H9 (cell line): ENCODE data around the gene TBC1D8. TPM values are rescaled to one million over a fixed set of nuclear protein-coding genes. Genes with fewer than 3 reads are reported as not detected.

ENCODE experiments used
- DNase-seq: peaks from one replicate; pipeline ENCODE4 v3.0.0-alpha.2; 2017
- H2AFZ ChIP-seq: one replicate; pipeline ENCODE4 v1.6.1; 2013; ENCODE audit warnings: mild to moderate bottlenecking, low read length, control low read depth, moderate library complexity
- H2AK5ac ChIP-seq: 2 replicates; pipeline ENCODE4 v1.6.1; 2013; ENCODE audit warnings: low read length, control low read depth, mixed read lengths; ENCODE audit not compliant: insufficient read length
- H2BK120ac ChIP-seq: one replicate; pipeline ENCODE4 v1.6.1; 2013; ENCODE audit warnings: low read depth, mild to moderate bottlenecking, low read length, control low read depth, inconsistent platforms; ENCODE audit not compliant: poor library complexity, severe bottlenecking
- H2BK12ac ChIP-seq: 2 replicates; pipeline ENCODE4 v1.6.1; 2013; ENCODE audit warnings: low read length, control low read depth, mixed read lengths, low read depth; ENCODE audit not compliant: insufficient read length
- H2BK15ac ChIP-seq: 2 replicates; pipeline ENCODE4 v1.6.1; 2013; ENCODE audit warnings: low read depth, low read length, control low read depth
- H2BK20ac ChIP-seq: one replicate; pipeline ENCODE4 v1.6.1; 2013; ENCODE audit warnings: low read depth, mild to moderate bottlenecking, low read length, control low read depth, inconsistent platforms; ENCODE audit not compliant: poor library complexity, severe bottlenecking
- H2BK5ac ChIP-seq: 2 replicates; pipeline ENCODE4 v1.6.1; 2013; ENCODE audit warnings: low read length, control low read depth, mixed read lengths; ENCODE audit not compliant: insufficient read length
- H3K14ac ChIP-seq: 2 replicates; pipeline ENCODE4 v1.6.1; 2013; ENCODE audit warnings: low read length, control low read depth; ENCODE audit not compliant: insufficient read depth
- H3K18ac ChIP-seq: 2 replicates; pipeline ENCODE4 v1.6.1; 2013; ENCODE audit warnings: low read depth, mild to moderate bottlenecking, mixed read lengths, low read length, control low read depth; ENCODE audit not compliant: insufficient read length
- H3K23ac ChIP-seq: 2 replicates; pipeline ENCODE4 v1.6.1; 2013; ENCODE audit warnings: low read length, control low read depth, mixed read lengths, low read depth; ENCODE audit not compliant: insufficient read length
- H3K23me2 ChIP-seq: 2 replicates; pipeline ENCODE4 v1.6.1; 2013; ENCODE audit warnings: low read depth, mild to moderate bottlenecking, mixed read lengths, low read length, control low read depth; ENCODE audit not compliant: insufficient read length, poor library complexity, severe bottlenecking
- H3K27ac ChIP-seq: 2 replicates; pipeline ENCODE4 v1.5.1; 2013; ENCODE audit warnings: low read length, control low read depth, mixed read lengths, low read depth; ENCODE audit not compliant: insufficient read length
- H3K27me3 ChIP-seq: 2 replicates; pipeline ENCODE4 v1.6.1; 2013; ENCODE audit warnings: low read length, control low read depth, inconsistent platforms; ENCODE audit not compliant: insufficient read depth
- H3K4ac ChIP-seq: 2 replicates; pipeline ENCODE4 v1.6.1; 2013; ENCODE audit warnings: low read depth, mild to moderate bottlenecking, control low read depth, inconsistent platforms, low read length, moderate library complexity
- H3K4me1 ChIP-seq: 2 replicates; pipeline ENCODE4 v1.6.1; 2013; ENCODE audit warnings: low read length, control low read depth, inconsistent platforms; ENCODE audit not compliant: insufficient read depth
- H3K4me2 ChIP-seq: 2 replicates; pipeline ENCODE4 v1.6.1; 2013; ENCODE audit warnings: low read length, control low read depth, mixed read lengths; ENCODE audit not compliant: insufficient read length, insufficient read depth
- H3K56ac ChIP-seq: 2 replicates; pipeline ENCODE4 v1.6.1; 2013; ENCODE audit warnings: low read depth, mild to moderate bottlenecking, mixed read lengths, low read length, control low read depth; ENCODE audit not compliant: insufficient read length
- H3K79me1 ChIP-seq: 2 replicates; pipeline ENCODE4 v1.6.1; 2013; ENCODE audit warnings: low read depth, mild to moderate bottlenecking, moderate library complexity, low read length, control low read depth, inconsistent platforms; ENCODE audit not compliant: insufficient read depth, poor library complexity, severe bottlenecking
- H3K79me2 ChIP-seq: 2 replicates; pipeline ENCODE4 v1.6.1; 2013; ENCODE audit warnings: low read length, control low read depth, inconsistent platforms; ENCODE audit not compliant: insufficient read depth
- H3K9ac ChIP-seq: 2 replicates; pipeline ENCODE4 v1.6.1; 2013; ENCODE audit warnings: low read length, control low read depth, mixed read lengths; ENCODE audit not compliant: insufficient read length; ENCODE audit errors: extremely low read depth
- H3K9me3 ChIP-seq: one replicate; pipeline ENCODE4 v1.6.1; 2013; ENCODE audit warnings: low read depth, low read length, inconsistent platforms; ENCODE audit not compliant: control insufficient read depth
- H3T11ph ChIP-seq: one replicate; pipeline ENCODE4 v1.6.1; 2013; ENCODE audit warnings: mild to moderate bottlenecking, low read length, control low read depth, inconsistent platforms
- H4K20me1 ChIP-seq: one replicate; pipeline ENCODE4 v1.6.1; 2013; ENCODE audit not compliant: control insufficient read depth, insufficient read length, insufficient read depth
- H4K5ac ChIP-seq: 2 replicates; pipeline ENCODE4 v1.6.1; 2013; ENCODE audit warnings: low read depth, mild to moderate bottlenecking, mixed read lengths, low read length, control low read depth; ENCODE audit not compliant: insufficient read length
- H4K8ac ChIP-seq: replicated peaks from 2 replicates; pipeline ENCODE4 v1.6.1; 2013; ENCODE audit warnings: low read length, control low read depth, mixed read lengths, low read depth; ENCODE audit not compliant: insufficient read length
- H4K91ac ChIP-seq: 2 replicates; pipeline ENCODE4 v1.6.1; 2013; ENCODE audit warnings: low read depth, mild to moderate bottlenecking, moderate library complexity, mixed read lengths, low read length, control low read depth; ENCODE audit not compliant: insufficient read length
- H3K27ac Mint-ChIP-seq, 3 experiments: 2 replicates in 2 of 3; 3 replicates in 1 of 3; pipeline ENCODE4 v1.8.0; 2020 to 2021; ENCODE audit warnings: mixed read lengths in 3 of 3, mild to moderate bottlenecking in 1 of 3, moderate library complexity in 1 of 3
- H3K27me3 Mint-ChIP-seq: 2 replicates; pipeline ENCODE4 v1.8.0; 2021; ENCODE audit warnings: low read depth, mild to moderate bottlenecking, moderate library complexity, mixed read lengths
- H3K36me3 Mint-ChIP-seq, 3 experiments: 2 replicates in 2 of 3; 3 replicates in 1 of 3; pipeline ENCODE4 v1.8.0; 2020 to 2021; ENCODE audit warnings: low read depth in 3 of 3, mixed read lengths in 3 of 3; ENCODE audit not compliant: insufficient read depth in 1 of 3
- H3K4me1 Mint-ChIP-seq, 2 experiments: 2 replicates each; pipeline ENCODE4 v1.8.0; 2020; ENCODE audit warnings: mixed read lengths in 2 of 2
- H3K4me3 Mint-ChIP-seq, 2 experiments: 2 replicates in 1 of 2; 3 replicates in 1 of 2; pipeline ENCODE4 v1.8.0; 2020 to 2021; ENCODE audit warnings: mild to moderate bottlenecking in 2 of 2, mixed read lengths in 2 of 2, moderate library complexity in 1 of 2
- H3K9me3 Mint-ChIP-seq, 2 experiments: 2 replicates in 1 of 2; 3 replicates in 1 of 2; pipeline ENCODE4 v1.8.0; 2020; ENCODE audit warnings: mild to moderate bottlenecking in 2 of 2, mixed read lengths in 2 of 2, moderate library complexity in 1 of 2
- CTCF ChIP-seq: fragments of 200-600 bp; sonication (generic); conservative IDR thresholded peaks from 3 replicates; pipeline ENCODE4 v1.8.0; 2021; ENCODE audit warnings: antibody characterized with exemption, mild to moderate bottlenecking
- WGBS: extraction: QIAGEN DNeasy Blood & Tissue Kit; methylation state at CpG from one replicate; pipeline ENCODE4 v1.1.7; 2013; ENCODE audit warnings: missing lambda C conversion rate, low lambda C conversion rate, mixed read lengths; ENCODE audit not compliant: insufficient read length; ENCODE audit errors: extremely low coverage; 5-methylcytosine and 5-hydroxymethylcytosine counted together
- total RNA-seq: library from RNA; stranded (reverse); gene quantifications from 2 replicates; pipeline ENCODE4 v1.2.1, GENCODE V29; 2021

Gene TBC1D8
- total RNA-seq, 1 experiment from 2014 or later, result 16.6 TPM

DNA sequence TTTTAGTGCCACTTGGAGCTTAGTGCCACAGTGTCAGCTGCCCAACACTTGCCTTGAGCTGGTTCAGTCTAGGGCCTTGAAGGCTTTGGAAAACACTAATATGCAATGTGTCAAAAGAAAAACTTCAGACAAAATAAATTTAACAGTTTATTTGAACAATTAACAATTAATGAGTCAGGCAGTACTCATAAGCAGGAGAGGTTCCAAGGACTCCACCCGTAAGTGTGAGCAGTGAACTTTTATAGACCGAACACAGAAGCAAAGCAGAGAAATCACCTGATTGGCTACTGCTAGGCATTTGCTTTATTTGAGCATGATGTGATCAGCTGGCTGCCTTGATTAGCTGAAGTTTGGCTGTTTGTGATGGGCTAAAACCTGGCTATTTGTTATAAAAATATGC is 49.5 kb upstream of the TBC1D8 start:
- H3K4me3 Mint-ChIP-seq, result no peak overlapping the region
- Histone ChIP-seq H3K9me3 (no peaks in the 10 kb centered on the region), H3K27me3 (no peaks in the 10 kb centered on the region), H4K8ac (no peak overlapping the region), H3K9ac (no peak overlapping the region), H3K27ac (no peak overlapping the region), H3K23me2 (no peaks in the 10 kb centered on the region), H4K91ac (no peak overlapping the region), H4K5ac (no peak overlapping the region), H2AFZ (no peak overlapping the region), H4K20me1 (no peaks in the 10 kb centered on the region), H2AK5ac (no peak overlapping the region), H3K4me1 (no peaks in the 10 kb centered on the region), H2BK5ac (no peak overlapping the region), H2BK12ac (no peak overlapping the region), H2BK20ac (no peak overlapping the region), H2BK120ac (no peak overlapping the region), H3K4me2 (no peak overlapping the region), H3K4ac (no peak overlapping the region), H2BK15ac (no peak overlapping the region), H3K79me1 (no peaks in the 10 kb centered on the region), H3K18ac (no peak overlapping the region), H3T11ph (no peak overlapping the region), H3K56ac (no peak overlapping the region), H3K79me2 (no peaks in the 10 kb centered on the region), H3K23ac (no peak overlapping the region), H3K14ac (no peak overlapping the region)
- no peak for TF ChIP-seq CTCF
- no peak overlapping the region for H3K27ac Mint-ChIP-seq
- H3K4me1 Mint-ChIP-seq, result peaks cover 8 to 11% of the 10 kb centered on the region in 2 experiments; a peak in 2 of 4 replicates
- DNase-seq, result no peak
- no peaks in the 10 kb centered on the region; the same call in none of the 2 replicates for H3K27me3 Mint-ChIP-seq
- no peaks in the 10 kb centered on the region for H3K36me3 Mint-ChIP-seq
- WGBS, result no CpG with 5 or more reads among the region's 2 CpGs
- H3K9me3 Mint-ChIP-seq, result no peaks in the 10 kb centered on the region
